NCI-H1417 treated with DMSO at 0.1 percent for 48 hours (cell line): ENCODE data around the gene FZD2.
"Not testable (repeated sequence)": the region's sequence is repeated elsewhere in the genome, so short reads cannot be mapped to it uniquely, and the experiment has no call there.

Experiments used
- DNase-seq: peaks from one replicate; lab custom pipeline; 2025; lab: John Stamatoyannopoulos, UW

The FZD2 gene

DNA sequence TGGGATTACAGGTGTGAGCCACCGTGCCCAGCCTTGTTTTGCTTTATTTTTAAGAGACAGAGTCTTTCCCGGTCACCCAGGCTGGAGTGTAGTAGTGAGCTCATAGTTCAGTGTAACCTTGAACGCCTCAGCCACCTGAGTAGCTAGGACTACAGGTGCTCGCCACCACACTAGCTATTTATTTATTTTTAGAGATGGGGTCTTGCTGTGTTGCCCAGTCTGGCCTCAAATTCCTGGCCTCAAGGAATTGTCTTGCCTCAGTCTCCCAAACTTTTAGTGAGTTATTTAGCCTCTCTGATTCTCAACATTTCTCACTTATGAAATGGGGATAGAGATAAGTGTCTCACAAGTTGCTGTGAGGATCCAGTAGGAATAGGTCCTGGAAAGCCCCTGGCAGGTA is 21.7 kb downstream of the FZD2 start:
- DNase-seq = no peak

DNA sequence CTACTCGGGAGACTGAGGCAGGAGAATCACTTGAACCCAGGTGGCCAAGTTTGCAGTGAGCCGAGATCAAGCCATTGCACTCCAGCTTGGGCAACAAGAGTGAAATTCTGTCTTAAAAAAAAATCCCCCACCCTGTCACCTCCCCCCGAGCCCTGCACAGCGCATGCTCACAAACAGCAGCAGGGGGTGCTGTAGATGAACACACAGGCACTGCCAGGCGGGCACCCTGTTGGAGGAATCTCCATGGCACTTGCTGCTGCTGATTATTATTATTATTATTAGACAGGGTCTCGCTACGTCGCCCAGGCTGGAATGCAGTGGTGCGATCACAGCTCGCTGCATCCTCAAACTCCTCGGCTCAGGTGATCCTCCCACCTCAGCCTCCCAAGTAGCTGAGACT is 24.6 kb downstream of the FZD2 start:
- no peak for DNase-seq

DNA sequence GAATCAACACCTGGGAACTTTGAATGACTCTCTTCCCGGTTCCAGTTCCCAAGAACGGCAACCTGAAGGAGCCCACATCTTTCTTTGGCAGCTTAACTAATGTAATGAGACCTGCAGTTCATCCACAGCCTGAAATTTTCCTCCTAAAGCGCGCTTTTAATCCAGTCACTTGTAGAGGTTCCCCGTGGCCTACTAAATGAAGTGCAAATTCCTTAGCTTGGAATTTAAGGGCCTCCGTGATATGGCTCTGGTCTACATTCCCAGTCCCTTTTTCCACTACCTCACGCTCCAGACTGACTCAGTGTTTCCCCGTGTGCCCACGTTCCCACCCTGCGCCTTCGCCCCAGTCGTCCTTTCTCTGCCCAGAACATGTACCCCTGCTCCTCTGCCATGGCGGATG is 27.2 kb downstream of the FZD2 start:
- no peak for DNase-seq

DNA sequence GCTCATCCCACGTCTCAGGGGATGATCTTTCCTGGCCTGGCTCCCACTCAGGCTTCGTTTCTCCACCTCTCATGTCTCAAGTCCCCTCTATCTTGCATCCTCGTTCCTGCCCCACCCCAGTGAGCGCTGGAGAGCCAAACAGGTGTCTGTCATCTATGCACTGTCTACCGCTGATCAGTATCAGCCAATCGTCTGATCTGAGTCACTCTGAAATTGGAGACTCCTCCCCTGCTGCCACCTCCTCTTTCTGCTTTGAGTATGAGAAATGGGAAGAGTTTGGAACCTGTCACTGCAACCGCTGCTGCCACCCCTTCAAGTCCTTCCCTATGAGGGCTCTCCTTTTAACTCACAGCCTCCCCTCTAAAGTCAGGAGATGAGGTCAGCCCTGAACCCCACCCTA is 28.0 kb downstream of the FZD2 start:
- no peak for DNase-seq

DNA sequence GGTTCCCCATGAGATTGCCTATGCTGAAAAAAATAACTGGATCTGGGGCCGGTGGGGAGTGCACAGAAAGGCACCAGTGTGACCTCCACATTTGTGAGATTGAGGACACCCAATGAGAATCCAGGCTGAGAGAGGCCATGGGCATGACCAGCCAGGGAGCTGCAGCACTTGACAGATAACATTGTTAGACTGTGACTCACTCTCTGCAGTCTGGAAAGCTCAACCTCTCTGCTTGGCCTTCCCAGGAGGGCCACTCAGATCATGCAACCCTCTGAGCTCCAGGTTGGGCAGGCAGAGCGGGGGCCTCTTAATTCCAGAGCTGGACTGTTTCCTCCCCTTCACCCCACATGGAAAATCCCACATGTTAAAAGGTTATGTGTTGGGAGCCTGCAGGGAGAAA is 30.1 kb downstream of the FZD2 start:
- no peak for DNase-seq

DNA sequence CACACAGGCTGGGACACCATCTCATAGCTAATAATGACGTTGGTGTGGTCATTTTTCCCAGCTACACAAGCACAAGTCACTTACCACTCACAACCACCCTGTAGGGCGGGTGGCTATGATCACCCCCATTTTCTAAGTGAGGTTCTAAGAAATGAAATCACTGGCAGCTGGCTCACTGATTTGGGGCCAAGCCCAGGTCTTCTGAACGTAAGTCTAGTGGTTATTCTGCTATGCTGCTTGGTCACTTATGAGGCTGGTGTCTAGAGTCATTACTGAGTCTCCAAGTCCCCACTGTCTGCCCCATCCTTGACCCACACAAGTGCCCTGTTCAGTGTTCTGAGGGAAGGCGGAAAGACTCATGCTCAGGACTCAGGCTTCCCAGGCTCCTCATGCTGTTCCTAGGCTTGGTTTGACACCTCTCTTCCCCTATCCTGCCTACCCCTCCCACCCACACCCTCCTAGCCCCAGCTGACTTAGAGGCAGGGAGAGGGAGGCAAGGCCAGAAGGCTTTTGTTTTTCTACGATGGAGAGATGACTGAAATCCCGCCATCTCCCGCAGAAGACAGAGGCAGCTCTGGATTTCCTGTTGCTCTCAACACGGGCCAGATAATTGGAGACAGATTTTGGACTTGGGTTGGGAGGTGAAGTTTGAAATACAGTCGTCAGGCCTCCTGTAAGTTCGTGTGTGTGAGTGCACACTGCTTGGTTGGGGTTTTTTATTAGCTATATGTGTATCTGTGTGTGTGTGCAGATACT is 32.2 kb downstream of the FZD2 start:
- no peak for DNase-seq

DNA sequence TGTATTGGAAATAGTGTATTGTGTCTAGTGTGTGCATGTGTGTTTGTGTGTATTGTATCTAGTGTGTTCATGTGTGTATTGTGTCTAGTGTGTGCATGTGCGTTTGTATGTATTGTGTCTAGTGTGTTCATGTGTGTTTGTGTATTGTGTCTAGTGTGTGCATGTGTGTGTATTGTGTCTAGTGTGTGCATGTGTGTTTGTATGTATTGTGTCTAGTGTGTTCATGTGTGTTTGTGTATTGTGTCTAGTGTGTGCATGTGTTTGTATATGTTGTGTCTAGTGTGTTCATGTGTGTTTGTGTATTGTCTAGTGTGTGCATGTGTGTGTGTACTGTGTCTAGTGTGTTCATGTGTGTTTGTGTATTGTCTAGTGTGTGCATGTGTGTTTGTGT is 32.8 kb downstream of the FZD2 start:
- DNase-seq = not testable (repeated sequence)

DNA sequence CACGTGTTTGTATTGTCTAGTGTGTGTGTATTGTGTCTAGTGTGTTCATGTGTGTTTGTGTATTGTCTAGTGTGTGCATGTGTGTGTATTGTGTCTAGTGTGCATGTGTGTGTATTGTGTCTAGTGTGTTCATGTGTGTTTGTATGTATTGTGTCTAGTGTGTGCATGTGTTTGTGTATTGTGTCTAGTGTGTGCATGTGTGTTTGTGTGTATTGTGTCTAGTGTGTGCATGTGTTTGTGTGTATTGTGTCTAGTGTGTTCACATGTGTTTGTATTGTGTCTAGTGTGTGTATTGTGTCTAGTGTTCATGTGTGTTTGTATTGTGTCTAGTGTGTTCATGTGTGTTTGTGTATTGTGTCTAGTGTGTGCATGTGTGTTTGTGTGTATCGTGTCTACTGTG is 33.5 kb downstream of the FZD2 start:
- not testable (repeated sequence) for DNase-seq

DNA sequence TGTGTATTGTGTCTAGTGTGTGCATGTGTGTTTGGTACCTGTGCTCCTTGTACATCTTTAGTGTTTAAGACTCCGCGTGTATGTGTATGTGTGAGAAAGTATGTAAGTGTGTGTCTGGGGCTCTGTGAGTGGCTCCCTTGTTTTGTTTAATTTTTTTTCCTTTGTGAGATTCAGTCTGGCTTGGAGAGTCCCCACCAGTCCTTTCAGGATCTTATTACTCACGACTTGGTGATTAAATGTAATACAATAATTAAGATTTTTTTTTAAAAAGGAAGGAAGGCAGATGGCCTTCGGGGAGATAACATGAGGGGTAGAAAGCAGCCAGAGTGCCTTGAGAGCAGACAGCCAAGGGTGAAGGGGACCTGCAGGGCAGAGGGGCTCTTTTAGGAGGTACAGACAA is 33.9 kb downstream of the FZD2 start:
- DNase-seq = no peak

DNA sequence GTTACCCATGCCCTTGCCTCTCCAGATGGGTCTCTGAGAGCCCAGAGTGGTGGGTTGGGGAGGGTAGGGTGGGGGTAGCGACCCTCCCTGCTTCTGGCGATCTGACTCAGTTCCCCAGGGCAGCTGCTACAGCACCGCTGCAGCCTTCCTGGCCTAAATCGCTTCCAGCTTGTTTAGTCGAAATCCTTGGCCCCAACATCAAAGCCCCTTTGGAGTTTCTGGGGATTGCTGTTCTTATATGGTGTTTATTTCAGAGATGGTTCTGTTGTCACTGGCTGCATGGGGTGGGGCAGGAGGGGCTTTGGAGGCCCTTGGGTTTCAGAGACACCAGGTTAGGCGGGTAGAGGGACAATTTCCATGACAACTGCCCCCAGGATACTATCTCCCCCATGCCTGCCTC is 35.9 kb downstream of the FZD2 start:
- no peak for DNase-seq

DNA sequence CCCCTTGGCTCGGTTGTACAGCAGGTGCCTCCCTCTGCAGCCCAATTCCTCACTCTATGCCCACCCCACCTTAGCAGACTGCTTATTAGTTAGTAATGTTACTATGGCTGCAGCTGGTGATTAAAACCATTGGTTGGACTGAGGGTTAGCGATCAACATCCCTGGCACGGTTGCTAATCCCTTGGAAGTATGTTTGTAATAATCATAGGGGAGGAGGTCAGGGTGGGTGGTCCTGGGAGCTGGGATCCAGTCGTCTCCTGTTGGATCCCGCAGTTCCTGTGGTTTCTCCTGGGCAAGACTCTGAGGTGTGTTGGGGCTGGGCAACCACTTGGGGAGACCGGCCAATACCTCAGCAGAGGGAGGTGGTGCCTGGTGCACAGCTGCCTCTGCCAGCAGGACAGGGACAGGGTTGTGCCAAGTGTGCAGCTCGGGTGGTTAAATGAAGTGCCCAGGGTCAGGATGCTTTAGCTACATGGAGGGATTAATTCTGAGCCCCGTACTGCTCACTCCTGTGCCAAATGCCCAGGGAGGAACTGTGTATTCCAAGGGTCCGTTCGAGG is 38.0 kb downstream of the FZD2 start:
- DNase-seq = no peak

DNA sequence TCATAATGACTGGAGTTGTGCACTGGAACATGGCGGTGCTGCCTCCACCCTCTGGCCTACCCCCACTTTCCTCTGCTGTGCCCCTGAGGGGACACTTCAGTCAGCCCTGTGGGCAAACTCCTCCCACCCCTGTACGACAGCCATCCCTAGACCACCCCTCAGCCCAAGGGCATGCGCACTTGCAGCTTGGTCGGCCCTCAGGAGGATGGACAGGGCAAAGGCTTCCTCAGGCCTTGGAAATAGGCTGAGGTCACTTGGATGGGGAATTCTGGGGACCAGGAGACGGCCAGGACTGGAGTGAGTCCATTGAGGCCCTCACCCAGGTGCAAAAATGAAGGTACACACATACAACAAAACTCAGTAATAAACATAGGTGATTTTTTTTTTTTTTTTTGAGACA is 41.0 kb downstream of the FZD2 start:
- no peak for DNase-seq

DNA sequence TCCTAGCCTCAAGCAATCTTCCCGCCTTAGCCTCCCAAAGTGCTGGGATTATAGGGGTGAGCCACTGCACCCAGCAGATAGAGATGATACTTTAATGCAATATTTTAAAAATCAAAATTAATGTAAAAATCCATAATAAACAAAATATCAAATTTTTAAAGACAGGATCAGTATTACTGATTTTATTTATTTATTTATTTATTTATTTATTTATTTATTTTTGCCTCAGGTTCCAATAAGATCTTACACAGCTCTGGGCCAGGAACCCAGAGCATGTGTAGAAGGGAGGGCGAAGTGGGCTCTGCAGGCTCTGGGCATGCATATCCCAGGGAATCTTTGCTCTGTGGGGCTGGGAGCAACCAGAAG is 41.6 kb downstream of the FZD2 start:
- DNase-seq = no peak

DNA sequence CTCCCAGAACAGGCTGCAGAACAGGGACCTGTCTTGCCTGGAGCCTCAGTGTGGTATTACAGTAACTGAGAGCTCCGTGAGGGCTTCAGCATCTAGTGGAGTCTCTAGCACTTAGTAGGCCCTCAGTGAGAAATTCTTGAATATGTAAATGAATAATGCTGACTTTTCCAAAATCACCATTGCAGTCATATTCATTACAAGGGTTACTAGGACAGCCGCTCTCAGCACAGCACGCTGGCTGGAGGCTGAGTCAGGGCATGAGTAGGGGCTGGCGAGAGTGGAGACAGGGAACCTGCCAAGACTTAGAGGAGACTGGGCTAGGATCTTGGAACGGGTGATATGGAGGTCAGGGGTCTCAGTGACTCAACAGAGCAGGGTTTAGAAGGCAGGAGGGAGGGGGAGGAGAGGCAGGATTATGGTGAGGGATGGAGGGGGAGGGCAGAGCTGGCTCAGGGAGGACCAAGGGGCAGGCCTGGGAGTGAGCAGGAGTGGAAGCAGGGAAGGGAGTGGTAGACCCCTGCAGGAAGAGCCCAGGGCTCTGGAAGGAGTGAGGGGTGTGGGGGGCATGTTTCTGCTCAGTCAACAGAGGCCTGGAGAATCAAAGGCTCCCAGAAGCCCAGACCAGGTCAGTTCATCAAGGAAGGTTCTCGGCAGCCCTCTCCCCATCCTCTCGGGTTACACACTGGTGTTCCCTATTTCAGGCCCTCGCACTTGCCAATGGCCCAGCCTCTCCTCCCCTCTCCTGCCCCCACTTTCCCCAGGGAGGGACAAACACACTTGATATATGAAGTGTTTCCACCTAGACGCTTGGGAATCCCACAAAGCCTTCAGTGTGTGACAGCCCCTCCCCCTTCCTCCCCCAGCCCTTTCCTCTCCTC is 42.3 kb downstream of the FZD2 start:
- DNase-seq = no peak

DNA sequence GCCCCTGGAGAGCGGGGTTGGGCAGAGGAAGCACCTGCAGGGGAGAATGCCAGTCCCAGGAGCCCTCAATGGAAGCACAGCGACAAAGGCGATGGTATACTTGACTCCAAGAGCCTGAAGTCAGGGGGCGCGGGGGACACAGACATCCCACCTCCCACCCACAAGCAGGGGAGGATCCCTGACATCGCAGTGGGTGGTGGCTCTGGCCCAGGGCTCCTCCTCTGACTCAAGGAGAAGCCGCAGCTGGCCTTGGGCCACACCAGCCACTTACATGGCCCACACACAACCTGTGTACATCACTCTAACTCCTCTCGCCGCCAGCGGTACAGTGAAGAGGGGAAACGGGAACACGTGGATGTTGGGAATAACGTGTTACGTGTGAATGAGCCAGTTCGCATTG is 44.3 kb downstream of the FZD2 start:
- no peak for DNase-seq

DNA sequence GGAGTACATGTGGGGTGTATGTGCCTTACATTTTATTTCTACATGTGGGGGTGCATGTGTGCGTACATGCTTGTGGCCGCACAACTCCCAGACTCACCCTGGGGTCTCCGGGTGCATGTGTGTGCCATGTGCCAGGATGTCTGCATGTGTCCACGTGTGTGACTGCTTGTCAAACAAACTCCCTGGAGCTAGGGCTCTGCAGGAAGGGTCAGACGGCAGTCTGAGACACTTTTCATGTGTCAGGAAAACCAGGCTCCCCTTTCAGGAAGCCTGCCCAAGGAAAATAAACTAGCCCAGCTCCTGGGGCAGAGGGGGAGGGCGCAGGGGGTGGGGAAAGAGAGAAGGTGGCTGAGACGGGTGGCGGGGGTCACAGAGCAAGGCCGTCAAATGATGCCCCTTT is 44.7 kb downstream of the FZD2 start:
- DNase-seq = no peak

DNA sequence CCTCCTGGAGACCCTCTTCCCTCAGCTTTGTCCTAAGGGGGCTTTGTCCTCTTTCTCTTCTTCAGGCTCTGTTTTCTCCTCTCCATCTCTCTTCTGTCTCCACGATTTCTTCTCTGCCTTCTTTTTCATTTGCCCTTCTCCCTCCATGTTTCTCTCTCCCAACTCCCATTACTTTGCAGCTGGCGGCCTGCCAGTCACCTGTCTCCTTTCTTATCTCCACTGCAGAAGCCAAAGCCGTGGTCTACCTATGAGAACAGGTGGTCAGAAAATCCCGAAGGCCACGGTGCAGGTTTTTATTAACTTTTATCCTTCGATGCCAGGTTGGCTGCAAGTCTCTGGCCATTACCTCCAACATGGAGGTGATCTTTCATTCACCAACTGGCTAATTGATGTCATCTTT is 45.1 kb downstream of the FZD2 start:
- no peak for DNase-seq

DNA sequence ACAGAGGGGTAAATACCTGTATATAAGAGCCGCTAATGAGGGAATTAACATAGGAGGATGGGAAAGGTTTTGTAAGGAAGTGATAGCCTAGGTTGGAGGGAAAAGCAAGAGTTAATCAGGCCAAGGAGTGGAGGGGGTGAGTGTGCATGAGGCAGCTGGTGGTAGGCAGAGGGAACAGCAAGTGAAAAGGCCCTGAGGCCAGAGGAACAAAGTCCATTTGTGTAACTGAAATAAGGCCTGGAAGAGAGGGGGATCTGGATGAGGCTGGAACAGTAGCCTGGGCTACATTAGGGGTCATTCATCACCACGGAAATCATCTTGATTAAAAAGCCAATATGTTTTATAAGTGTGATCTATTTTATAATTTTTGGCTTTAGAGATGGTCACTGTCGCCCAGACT is 45.7 kb downstream of the FZD2 start:
- DNase-seq = no peak

DNA sequence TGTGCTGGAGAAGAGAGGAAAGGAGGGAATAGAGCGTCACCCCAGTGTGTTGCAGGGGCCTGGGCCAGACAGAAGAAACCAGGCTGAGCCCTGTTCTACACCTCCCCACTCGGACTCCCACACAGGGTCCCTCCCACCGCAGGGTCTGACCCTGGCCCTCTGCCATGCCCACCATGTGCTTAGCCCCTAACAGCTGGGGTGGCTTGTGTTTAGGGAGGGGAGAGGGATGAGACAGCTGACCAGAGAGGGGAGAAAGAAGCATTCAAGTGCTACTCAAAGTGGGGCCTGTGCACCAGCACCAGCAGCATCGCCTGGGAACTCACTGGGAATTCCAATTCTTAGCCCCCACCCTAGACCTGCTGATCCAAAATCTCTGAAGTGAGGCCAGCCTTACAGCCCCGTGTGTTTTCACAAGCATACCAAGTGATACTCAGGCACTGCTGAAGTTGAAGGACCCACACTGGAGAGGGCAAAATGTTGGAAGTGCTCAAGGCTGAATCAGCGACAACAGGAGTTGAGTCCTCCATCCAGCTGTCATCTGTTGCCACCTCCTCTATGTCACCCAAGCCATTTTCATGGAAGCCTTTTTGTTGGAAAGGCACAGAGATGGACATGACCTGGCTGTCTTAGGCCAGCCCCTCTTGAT is 47.0 kb downstream of the FZD2 start:
- DNase-seq = no peak

DNA sequence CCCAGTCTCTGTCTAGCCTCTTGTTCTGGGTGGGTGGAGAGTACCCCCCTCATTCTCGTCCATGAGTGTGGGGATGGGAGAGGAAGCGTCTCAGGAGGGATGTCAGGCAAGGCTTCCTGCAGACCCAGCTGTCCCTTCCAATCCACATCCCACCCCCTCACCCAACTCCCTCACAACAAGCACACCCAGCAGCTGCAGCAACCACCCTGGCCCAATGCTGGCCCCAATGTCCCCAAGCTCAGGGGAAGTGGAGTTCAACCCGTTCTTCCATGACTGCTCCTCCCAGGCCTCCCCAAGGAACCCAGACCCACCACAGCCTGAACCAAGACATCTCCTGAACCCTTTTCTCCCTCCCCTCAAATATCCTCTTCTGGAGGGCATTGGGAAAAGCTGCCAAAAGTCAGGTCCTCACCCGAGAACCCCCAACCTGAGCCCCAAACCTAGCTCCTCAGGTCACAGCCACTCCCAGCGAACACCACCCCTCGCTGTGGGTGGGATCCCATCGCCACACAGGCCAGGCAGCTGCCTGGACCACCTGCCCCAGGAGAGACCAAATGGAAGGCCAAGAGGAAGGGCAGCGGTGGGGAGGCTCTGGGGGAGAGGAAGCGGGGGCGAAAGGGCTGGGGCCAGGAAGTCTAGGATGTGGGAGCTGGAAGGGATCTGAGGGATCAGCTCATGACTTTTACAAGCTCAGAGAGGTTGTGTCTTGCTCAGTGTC is 47.6 kb downstream of the FZD2 start:
- no peak for DNase-seq

DNA sequence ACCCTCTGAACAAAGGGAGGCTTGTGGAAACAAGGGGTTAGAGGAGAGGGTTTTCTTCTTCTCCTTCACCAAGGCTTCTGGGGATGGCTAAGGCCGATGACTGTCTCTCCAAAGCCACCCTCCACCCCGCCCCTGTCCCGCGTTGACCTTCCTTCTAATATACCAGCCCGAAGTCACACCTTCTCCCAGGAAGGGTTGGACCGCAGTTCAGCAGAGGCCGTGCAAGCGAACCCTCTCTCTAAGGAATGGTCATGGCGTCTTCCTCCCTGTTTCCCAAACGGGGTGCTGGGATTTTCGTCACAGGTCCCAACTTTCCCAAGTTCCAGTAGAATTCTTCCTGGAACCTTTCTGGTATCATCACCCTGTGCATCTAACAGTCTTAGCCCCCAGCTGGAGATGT is 49.4 kb downstream of the FZD2 start:
- DNase-seq = no peak
